Medulla oblongata (tissue), 1 donor: Measurements from ENCODE around the gene PWP2.
"Not testable (repeated sequence)": the region's sequence is repeated elsewhere in the genome, so short reads cannot be mapped to it uniquely, and the experiment has no call there.

ENCODE experiments used
- DNase-seq: peaks from one replicate; pipeline ENCODE4 v3.0.0-alpha.2; 2015; ENCODE audit errors: extremely low spot score

Gene PWP2

DNA sequence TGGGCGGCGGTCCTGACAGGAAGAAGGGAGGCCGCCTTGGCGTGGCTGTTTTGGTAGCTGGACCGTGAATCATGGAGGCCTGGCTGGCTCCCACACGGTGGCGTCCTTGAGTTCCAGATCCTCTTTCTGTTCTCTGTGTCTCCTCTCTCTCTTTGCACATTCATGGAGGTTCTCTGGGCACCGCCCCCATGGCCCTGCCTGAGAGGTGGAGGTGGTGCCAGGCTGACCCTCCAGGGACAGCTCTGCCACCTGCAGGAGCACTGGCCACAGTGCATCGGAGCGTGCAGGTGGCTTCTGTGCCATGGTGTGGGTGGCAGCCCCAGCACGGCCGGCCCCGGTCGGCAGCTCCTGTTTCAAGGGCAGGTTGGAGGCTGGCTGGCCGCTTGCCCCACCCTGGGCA is 30.8 kb downstream of the PWP2 start:
- DNase-seq: not testable (repeated sequence)

DNA sequence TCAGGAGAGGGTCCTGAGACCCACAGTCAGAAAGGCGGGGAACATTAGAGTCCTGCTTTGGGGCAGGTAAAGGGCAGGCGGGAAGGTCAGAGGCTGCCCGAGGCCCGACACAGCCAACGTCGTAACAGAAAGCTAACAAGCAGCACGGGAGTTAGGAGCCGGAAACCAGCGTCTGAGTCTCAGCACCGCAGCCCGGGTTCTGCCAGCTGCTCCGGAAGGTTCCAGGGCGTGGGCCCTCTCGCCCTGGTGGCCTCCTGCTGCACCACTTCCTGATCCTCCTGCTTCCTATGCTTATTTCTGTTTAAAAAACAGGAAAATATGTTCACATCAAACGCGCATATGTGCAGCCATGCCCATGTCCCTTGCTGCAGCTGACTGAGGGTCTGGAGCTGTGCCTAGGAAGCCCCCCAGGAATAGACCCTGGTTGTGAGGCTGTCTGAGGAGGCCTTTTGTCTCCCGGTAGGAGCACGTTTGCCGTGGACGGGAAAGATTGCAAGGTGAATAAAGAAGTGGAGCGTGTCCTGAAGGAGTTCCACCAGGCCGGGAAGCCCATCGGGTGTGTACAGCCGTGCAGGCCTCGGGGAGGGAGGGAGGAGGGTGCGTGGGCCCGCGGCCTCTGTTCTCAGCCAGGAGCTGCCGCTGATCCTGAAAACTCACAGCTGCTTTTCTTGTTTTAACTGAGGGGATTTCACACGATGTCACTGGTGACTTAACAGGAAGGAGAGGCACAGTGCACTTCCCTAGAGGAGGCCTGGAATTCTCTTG is 32.8 kb downstream of the PWP2 start:
- DNase-seq: not testable (repeated sequence)

DNA sequence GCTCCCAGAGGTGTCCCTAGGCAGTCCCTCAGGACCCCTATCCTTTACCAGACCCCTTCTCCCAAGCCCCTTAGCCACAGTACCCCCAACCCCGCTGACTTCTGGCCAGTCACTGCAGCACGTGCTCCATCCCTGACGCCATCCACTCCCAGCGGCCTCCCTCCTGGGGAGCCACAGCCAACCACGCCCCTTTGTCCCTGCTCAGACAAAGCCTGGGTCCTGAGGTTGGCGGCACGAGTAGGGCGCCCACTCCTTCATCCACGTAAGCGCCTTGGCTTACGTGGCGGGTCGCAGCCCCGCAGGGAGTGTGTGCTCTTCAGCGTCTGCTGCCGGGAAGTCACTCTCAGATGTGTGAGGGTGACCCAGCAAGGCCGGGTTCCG is 33.3 kb downstream of the PWP2 start:
- DNase-seq: not testable (repeated sequence)

DNA sequence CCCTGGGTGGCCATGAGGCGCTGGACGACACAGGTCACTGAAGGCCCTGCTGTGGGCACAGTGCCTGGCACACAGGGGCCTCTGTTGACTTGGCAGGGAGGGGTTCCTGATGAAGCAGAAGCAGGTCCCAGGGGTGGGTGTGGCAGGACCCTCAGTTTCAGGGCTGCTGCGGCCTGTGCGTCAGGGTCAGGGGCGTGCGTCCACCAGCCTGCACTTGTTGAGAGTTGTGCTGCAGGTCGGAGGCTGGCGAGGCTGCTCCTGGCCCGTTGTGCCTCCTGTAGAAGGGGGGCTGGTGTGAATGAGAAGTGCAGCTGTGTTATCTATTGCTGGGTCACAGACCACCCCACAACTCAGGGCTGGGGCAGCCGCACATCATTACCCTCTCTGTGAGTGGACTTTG is 35.3 kb downstream of the PWP2 start:
- not testable (repeated sequence) for DNase-seq

DNA sequence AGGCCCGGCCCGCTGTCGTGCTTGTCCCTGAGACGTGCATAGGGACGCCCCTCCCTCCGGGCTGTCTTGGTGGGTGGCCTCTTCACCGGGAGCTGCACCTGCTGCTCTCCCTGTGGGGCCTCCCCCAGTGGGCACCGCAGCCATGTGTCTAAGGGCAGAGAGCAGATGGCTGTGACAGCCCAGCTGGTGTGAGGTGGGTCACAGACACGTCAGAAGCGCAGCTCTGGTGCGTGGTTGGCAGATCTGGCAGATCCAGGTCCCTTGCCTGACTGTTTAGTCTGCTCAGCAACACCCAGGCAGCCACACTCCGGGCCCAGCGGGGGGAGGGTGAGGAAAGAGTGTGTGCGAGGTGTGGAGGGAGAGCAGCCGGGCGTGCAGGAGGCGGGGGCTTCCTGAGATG is 36.2 kb downstream of the PWP2 start:
- DNase-seq: not testable (repeated sequence)

DNA sequence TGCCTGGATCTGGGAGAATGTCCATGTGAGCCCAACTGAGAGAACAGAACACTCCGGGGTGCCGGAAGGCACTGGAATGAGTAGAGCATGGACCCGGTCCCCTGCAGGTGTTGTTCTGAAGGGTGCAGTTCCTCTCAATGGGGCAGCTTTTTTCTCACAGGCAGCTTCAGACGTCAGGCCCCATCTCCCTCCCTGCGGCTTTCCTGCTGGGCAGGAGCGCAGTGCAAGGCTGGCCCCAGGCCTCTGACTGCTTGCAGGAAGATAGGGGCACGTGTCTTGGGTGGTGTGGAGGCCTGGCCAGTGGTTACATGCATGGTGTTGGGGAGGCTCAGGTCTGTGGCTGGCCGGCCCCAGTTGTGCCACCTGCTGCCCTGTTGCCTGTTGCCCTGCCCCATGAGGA is 36.8 kb downstream of the PWP2 start:
- not testable (repeated sequence) for DNase-seq

DNA sequence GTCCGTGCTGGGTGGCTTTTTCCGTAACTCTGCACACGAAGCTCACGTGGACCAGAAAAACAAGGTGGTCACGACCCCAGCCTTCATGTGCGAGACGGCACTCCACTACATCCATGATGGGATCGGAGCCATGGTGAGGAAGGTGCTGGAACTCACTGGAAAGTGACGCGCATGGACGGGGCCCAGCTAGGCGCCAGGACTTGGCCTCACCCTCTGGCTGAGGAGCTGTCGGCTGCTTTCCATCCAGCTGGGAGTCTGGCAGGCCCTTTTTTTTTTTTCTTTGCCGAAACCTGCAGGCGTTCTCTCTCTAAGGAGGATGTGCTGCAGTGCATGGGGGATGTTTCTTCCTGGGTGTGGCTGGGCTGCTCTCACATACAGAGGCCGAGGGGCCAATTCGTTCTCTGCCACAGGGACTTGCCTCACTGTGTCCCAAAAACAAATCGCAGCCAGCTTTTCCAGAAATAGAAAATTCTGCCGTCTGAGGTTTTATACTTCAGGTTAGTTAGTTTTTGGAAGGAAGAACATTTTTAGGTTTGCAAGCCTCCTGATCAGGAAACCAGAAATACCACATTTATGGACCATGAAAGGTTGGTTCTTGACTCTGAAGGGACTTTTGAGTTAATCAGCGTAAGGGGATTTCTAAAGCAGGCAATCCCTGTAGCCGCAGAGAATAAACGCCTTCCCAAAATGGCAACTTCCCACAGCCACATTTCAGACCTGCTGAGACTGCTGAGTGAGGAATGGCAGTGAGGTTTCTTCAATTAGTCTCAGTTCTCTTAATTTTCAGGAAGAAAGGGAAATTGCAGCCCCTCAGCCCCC is 37.8 kb downstream of the PWP2 start:
- not testable (repeated sequence) for DNase-seq

DNA sequence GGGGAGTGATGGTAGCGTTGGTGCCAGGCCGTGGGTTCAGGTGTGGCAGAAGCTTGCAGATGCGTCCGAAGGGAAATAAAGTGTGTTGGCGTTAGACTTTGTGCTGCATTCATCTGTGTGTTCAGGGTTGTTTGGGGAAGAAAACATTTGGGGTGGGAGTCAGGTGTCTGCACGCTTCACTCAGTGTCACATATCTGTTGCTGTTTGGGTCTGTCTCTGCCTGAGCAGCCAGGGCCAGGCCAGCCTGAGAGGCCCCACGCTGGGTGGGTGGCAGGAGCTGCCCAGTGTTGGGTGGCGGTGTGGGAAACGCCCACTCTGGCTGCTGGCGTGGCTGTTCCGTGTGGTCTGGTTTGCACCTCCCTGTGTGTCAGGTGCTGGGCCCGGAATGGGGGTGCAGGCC is 38.4 kb downstream of the PWP2 start:
- DNase-seq: not testable (repeated sequence)

DNA sequence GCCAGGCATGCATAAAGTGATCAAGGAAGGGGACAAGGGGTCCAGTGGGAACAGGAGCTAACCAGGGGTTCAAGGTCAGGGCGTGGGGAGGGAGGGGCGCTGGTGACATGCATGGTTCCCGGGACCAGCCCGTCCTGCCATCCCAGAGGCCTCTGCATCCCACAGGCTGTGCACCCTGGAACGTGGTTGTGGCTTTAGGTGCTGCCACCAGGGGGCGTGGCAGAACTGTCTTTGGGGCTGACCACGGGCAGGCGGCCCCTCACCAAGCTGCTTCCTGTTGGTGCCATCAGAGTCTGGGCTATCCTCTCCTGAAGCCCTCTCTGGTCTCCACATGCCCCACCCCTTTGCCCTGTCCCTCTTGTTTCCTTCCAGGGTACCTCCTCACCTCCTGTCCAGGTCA is 39.9 kb downstream of the PWP2 start:
- not testable (repeated sequence) for DNase-seq

DNA sequence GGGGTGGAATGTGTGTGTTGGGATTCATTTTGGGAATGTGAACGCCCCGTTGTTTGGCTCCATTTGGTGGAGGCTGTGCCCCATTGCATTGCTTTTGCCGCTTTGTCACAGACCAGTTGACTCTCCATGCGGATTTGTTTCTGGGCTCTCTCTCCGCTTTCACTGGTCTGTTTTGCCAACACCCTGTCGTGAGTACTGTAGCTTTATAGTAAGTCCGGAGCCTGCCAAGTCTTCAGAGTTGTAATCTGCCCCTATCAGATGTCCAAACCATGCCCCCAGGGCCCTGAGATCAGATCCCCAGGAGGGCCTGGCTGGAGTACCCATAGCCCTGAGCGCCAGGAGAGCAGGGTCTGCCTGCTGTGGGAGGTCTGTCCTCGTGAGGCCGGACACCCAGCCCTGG is 43.1 kb downstream of the PWP2 start:
- DNase-seq: not testable (repeated sequence)

DNA sequence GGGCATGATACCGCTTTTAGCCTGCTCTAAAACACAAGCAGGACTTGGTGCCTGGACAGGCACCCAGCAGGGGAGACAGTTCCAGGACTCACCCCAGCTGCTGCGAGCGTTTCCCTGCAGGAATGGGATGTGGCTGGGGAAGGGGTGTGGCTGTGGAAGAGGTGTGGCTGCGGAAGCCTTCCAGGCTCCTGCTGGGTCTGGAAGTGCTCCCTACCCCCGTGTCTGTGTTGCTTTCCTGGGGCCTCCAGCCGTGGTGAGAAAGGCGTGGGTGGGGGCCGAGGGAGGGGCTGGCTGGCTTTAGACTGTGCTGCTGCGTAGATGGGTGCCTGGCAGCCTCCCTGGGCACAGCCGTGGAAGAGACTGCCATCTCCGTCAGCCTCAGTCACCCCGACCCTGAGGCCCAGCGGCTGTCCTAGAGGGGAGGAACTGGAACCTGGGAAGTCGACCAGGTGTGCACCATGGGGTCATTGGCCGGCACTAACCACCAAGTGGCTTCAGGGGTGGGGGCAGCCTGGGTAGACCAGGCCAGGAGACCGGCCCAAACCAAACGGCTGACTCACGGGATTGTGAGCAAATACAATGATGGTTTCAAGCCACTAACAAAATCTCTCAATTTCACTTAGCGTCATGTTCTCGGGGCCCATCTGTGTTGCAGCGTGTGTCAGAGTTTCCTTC is 46.2 kb downstream of the PWP2 start:
- DNase-seq: not testable (repeated sequence)

DNA sequence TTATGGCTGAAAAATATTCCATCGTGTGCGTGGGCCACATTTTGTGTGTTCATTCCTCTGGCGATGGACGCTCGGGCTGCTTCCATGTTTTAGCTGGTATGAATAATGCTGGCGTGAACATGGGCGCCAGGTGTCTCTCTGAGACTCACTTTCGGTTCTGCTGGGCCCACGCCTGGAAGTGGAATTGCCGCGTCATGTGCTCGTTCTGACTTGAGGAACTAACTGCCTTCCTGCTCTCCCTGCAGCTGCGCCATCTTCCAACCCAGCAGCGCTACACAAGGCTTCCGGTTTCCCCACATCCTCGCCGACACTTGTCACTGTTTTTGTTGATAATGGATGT is 46.7 kb downstream of the PWP2 start:
- not testable (repeated sequence) for DNase-seq

DNA sequence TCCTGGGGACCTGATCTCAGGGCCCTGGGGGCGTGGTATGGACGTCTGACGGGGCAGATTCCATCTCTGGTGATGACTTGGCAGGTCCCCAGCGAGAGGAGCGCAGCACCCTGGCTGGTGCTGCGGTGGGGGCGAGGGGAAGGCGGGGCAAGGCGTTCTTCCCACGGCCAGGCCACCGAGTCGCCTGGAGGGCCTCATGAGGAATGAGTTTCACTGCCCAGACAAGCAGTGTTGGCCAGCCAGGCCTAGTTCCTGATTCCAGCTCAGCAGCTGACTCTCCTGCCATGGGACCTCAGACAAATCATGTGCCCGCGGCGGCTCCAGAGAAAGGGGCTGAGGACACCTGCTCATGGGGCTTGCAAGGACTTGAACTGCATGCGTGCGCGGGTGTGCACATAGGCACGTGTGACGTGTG is 47.6 kb downstream of the PWP2 start:
- not testable (repeated sequence) for DNase-seq

DNA sequence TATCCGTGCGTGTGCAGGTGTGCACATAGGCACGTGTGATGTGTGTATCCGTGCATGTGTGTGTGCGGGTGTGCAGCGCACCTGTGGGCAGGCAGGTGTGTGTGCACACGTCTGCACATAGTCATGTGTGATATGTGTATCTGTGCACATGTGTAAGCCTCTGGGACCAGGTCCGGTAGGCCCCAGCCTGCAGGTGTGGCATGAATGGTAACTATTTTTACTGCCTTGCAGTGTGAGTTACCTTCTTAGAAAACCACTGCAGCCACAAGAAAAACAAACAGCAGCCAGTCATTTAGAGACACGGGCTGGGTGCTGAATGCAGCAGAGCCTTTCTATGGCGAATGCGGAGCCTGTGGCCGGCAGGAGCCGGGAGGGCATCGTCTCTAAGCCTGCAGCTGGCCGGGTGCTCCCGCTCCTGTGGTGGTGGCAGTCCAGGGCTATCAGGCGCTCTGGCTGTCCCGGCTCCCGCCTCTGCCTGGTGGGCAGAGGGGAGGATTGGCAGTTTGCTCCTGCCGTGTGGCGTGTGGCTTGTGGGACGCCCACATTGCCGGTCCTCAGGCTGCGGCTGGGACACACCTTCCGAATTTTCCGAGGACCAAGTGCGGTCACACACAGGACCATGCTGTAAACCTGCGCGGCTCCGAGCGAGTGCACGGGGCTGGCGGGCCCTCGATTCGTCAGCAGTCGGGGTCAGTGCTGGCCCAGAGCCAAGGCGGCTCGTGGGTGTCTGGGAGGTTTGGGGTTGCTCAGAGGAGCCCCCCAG is 48.2 kb downstream of the PWP2 start:
- DNase-seq: not testable (repeated sequence)

DNA sequence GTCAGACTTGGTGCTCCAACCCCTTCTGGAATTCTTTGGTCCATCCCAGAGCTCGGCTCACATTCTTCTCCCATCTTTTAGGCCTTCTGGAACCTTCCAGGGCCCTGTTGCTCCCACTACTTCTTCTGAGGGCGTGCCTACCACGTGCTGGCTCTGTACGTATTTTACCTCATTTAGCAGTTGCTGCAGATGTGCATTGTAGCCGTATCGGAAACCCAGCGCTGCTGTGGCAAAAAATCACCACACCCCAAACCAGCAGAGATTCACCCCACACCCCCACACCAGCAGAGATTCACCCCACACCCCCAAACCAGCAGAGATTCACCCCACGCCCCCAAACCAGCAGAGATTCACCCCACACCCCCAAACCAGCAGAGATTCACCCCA is 48.8 kb downstream of the PWP2 start:
- not testable (repeated sequence) for DNase-seq

DNA sequence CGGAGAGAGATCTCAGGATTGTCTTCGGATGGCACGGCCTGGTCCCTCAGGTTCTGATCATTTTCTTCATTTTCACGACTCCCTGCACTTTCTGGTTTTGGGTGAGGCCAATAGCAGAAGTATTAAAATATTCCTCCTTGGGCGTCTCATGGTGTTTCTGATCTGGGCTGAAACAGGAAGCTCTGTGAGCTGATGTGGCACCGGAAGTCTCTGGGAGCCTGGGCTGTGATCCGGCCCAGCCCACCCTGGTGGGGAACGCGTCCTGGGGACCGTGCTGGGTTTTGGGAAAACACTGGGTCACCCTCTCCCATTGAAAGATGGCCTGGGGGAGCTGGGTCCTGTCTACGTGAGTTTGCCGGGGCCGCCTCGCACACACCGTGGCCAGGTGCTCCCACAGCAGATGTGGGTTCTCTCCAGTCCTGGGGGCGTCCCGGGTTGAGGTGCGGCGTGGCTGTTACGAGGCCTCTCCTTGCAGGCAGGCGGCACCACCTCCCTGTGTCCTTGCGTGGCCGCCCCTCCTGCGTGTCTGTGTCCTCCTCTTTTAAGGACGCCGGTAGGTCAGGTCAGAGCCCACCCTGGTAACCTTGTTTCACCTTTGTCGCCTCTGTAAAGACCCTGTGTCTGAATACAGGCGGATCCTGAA is 50.4 kb downstream of the PWP2 start:
- DNase-seq: not testable (repeated sequence)

DNA sequence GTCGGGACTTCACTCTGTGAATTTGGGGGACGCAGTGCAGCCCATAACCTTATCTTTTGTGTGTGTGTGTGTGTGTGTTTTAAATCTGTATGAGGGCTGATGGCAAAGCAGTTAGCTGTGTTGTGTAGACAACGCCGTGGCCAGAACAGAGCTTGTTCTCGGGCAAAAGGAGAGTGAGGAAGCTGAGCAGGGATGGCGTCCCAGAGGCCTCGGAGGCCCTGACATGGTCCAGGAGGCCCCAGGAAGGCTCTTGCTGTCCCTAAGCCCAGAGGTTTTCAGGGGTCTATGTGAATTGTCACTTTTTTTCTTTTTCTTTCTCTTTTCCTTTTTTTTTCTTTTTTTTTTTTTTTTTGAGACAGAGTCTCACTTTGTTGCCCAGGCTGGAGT is 50.9 kb downstream of the PWP2 start:
- not testable (repeated sequence) for DNase-seq

DNA sequence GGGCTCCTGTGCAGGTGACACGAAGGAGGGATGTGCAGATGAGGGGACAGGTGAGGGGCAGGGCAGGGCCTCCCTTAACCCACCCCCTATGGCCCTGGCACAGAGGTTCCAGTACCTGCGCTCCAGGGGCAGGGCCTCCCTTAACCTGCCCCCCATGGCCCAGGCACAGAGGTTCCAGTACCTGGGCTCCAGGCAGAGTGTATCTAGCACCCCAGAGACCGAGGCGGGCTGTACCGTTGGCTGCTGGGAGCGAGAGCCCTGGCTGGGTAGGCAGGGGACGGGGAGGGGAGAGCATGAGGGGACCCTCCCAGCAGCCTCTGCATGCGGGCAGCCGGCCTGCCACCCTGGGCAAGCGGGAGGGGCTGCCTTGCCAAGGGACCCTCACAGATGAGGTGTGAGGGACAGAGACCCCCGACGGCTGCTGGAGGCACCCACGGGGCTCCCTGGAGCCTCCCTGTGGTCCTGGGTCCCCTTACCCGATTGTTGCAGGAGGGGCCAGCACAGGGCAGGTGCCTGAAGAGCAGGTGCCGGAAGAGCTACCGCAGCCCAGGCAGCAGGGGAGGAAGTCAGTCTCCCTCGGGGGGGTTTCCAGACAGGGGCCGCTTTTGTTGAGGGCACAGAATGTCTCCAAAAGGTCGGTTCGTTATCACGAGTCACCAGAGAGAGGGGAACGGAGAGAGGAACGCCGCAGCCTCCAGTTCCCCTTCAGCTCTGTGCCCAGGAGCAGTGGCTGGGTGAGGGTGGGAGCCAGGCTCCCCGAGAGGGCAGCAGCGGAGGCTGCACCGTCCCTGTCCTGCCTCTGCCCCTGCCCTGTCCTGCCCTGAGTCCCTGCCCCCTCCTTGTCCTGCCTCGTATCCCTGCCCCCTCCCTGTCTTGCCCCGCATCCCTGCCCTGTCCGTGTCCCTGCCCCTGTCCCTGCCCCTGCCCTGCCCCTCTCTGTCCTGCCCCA is 52.4 kb downstream of the PWP2 start:
- DNase-seq: not testable (repeated sequence)

DNA sequence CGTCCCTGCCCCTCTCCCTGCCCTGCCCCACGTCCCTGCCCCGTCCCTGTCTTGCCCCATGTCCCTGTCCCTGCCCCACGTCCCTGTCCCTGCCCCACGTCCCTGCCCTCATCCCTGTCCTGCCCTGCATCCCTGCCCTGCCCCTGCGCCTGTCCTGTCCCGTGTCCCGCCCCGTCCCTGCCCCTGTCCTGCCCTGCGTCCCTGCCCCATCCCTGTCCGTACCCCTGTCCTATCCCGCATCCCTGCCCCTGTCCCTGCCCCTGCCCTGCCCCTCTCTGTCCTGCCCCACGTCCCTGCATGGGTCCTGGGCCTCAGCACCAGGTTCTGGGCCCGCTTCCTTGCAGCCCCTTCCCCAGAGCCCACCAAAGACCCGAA is 53.1 kb downstream of the PWP2 start:
- not testable (repeated sequence) for DNase-seq

DNA sequence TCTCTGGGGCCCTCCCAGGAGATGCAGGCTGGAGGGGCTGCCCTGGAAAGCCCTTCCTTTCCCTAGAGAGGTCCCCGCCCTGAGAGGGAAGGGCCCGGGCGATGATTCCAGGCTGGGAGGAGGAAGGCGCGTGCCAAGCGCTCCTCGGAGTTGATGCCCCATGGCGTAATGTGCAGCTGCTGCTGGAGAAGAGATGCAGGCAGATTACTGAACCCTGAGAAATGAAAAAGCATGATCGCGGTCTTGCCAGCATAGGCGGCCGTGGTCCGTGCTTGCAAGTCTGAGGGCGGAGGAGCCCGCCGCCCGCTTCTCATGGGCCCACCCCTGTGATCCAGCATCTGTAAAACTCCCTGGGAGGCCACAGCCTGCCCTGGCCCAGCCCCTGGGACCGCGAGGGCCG is 53.6 kb downstream of the PWP2 start:
- not testable (repeated sequence) for DNase-seq
